ENCODE data around the gene MUSK.
"Not testable (repeated sequence)": the region's sequence is repeated elsewhere in the genome, so short reads cannot be mapped to it uniquely, and the experiment has no call there.

Gene MUSK

GRCh38 chr9:110814159-110814558, 145.6 kb downstream of the MUSK start:
- no peak for DNase-seq

GRCh38 chr9:110815361-110815760, 146.8 kb downstream of the MUSK start:
- DNase-seq: no peak

GRCh38 chr9:110820381-110820780, 151.8 kb downstream of the MUSK start:
- no peak for DNase-seq

GRCh38 chr9:110821064-110821463, 152.5 kb downstream of the MUSK start:
- no peak for DNase-seq

GRCh38 chr9:110825129-110825528, 156.5 kb downstream of the MUSK start:
- not testable (repeated sequence) for DNase-seq

- no peak for DNase-seq
These were observed 157.4 kb downstream of the MUSK start for GRCh38 chr9:110825950-110826349.

GRCh38 chr9:110826400-110826799, 157.8 kb downstream of the MUSK start:
- not testable (repeated sequence) for DNase-seq

GRCh38 chr9:110828264-110828663, 159.7 kb downstream of the MUSK start:
- DNase-seq: no peak

GRCh38 chr9:110830495-110830894, 161.9 kb downstream of the MUSK start:
- DNase-seq: no peak

GRCh38 chr9:110832926-110833325, 164.3 kb downstream of the MUSK start:
- DNase-seq: no peak

- no peak for DNase-seq
These were observed 166.8 kb downstream of the MUSK start for GRCh38 chr9:110835404-110835803.

- DNase-seq: no peak
These were observed 167.3 kb downstream of the MUSK start for GRCh38 chr9:110835859-110836271.

GRCh38 chr9:110837401-110838005, 168.9 kb downstream of the MUSK start:
- DNase-seq: no peak

- DNase-seq: no peak
These were observed 173.6 kb downstream of the MUSK start for GRCh38 chr9:110842169-110842568.

GRCh38 chr9:110842986-110843385, 174.4 kb downstream of the MUSK start:
- no peak for DNase-seq

- no peak for DNase-seq
These were observed 175.5 kb downstream of the MUSK start for GRCh38 chr9:110844121-110844520.

GRCh38 chr9:110846215-110846614, 177.6 kb downstream of the MUSK start:
- no peak for DNase-seq

- DNase-seq: no peak
These were observed 179.1 kb downstream of the MUSK start for GRCh38 chr9:110847671-110848070.

GRCh38 chr9:110850401-110851135, 182.0 kb downstream of the MUSK start:
- no peak for DNase-seq
